ENCODE measurements around the gene SHISA5.
"Not testable (repeated sequence)": the region's sequence is repeated elsewhere in the genome, so short reads cannot be mapped to it uniquely, and the experiment has no call there.

Gene SHISA5

GRCh38 chr3:48504051-48504946 is at the start of gene SHISA5:
Gene SHISA5 (minus strand): TSS chr3:48504174. CDS start chr3:48504094, 80 bp downstream.
- Histone ChIP-seq H3K9me3 (ENCODE audit: control insufficient read depth in 1 of 2, low read length in 2 of 2) (no peaks in the 10 kb centered on the region), H3K27ac (ENCODE audit: low read length) (peak within 1 kb of the TSS; percentile 87), H3K4me1 (ENCODE audit: control insufficient read depth in 1 of 2, insufficient read depth in 2 of 2, low read length in 2 of 2) (peaks cover 0 to 19% of the 10 kb centered on the region in 2 donors), H3K36me3 (ENCODE audit: control insufficient read depth in 1 of 2, insufficient read depth in 2 of 2, low read length in 2 of 2) (peaks cover 0 to 4% of the 10 kb centered on the region in 2 donors), H3K4me3 (ENCODE audit: low read depth in 1 of 2, low read length in 2 of 2) (peak within 1 kb of the TSS; percentile 68 to 70), H3K27me3 (ENCODE audit: low read depth, low read length) (no peaks in the 10 kb centered on the region)

- no peak overlapping the region for H3K27ac ChIP-seq (ENCODE audit: low read length)
- no peak overlapping the region for H3K4me3 ChIP-seq (ENCODE audit: low read depth in 1 of 2, low read length in 2 of 2)
- no peaks in the 10 kb centered on the region for H3K9me3 ChIP-seq (ENCODE audit: control insufficient read depth in 1 of 2, low read length in 2 of 2)
- no peaks in the 10 kb centered on the region for H3K27me3 ChIP-seq (ENCODE audit: low read depth, low read length)
- H3K36me3 ChIP-seq (ENCODE audit: control insufficient read depth in 1 of 2, insufficient read depth in 2 of 2, low read length in 2 of 2) = peaks cover 0 to 4% of the 10 kb centered on the region in 2 donors
- H3K4me1 ChIP-seq (ENCODE audit: control insufficient read depth in 1 of 2, insufficient read depth in 2 of 2, low read length in 2 of 2) = peaks cover 4 to 22% of the 10 kb centered on the region in 2 donors
Measured at GRCh38 chr3:48553361-48553760, 49.4 kb upstream of the SHISA5 start.

- no peaks in the 10 kb centered on the region for H3K9me3 ChIP-seq (ENCODE audit: control insufficient read depth in 1 of 2, low read length in 2 of 2)
- peaks cover 4 to 15% of the 10 kb centered on the region in 2 donors for H3K4me1 ChIP-seq (ENCODE audit: control insufficient read depth in 1 of 2, insufficient read depth in 2 of 2, low read length in 2 of 2)
- H3K27ac ChIP-seq (ENCODE audit: low read length) = no peak overlapping the region
- no peaks in the 10 kb centered on the region for H3K27me3 ChIP-seq (ENCODE audit: low read depth, low read length)
- no peak overlapping the region for H3K4me3 ChIP-seq (ENCODE audit: low read depth in 1 of 2, low read length in 2 of 2)
- peaks cover 0 to 4% of the 10 kb centered on the region in 2 donors for H3K36me3 ChIP-seq (ENCODE audit: control insufficient read depth in 1 of 2, insufficient read depth in 2 of 2, low read length in 2 of 2)
Measured at GRCh38 chr3:48552111-48552951, 48.4 kb upstream of the SHISA5 start.

- H3K27me3 ChIP-seq (ENCODE audit: low read depth, low read length); H3K36me3 ChIP-seq (ENCODE audit: control insufficient read depth in 1 of 2, insufficient read depth in 2 of 2, low read length in 2 of 2); H3K27ac ChIP-seq (ENCODE audit: low read length); H3K4me3 ChIP-seq (ENCODE audit: low read depth in 1 of 2, low read length in 2 of 2); H3K9me3 ChIP-seq (ENCODE audit: control insufficient read depth in 1 of 2, low read length in 2 of 2): not testable (repeated sequence)
- peaks cover 4 to 11% of the 10 kb centered on the region in 2 donors for H3K4me1 ChIP-seq (ENCODE audit: control insufficient read depth in 1 of 2, insufficient read depth in 2 of 2, low read length in 2 of 2)
Measured at GRCh38 chr3:48551651-48552050, 47.7 kb upstream of the SHISA5 start.

GRCh38 chr3:48548729-48549705 is 45.0 kb upstream of the SHISA5 start:
- Histone ChIP-seq H3K27ac (ENCODE audit: low read length) (no peak overlapping the region), H3K36me3 (ENCODE audit: control insufficient read depth in 1 of 2, insufficient read depth in 2 of 2, low read length in 2 of 2) (peaks cover 0 to 4% of the 10 kb centered on the region in 2 donors), H3K9me3 (ENCODE audit: control insufficient read depth in 1 of 2, low read length in 2 of 2) (no peaks in the 10 kb centered on the region), H3K27me3 (ENCODE audit: low read depth, low read length) (no peaks in the 10 kb centered on the region), H3K4me1 (ENCODE audit: control insufficient read depth in 1 of 2, insufficient read depth in 2 of 2, low read length in 2 of 2) (peaks cover 0 to 3% of the 10 kb centered on the region in 2 donors), H3K4me3 (ENCODE audit: low read depth in 1 of 2, low read length in 2 of 2) (no peak overlapping the region)

- H3K36me3 ChIP-seq (ENCODE audit: control insufficient read depth in 1 of 2, insufficient read depth in 2 of 2, low read length in 2 of 2) = peaks cover 0 to 7% of the 10 kb centered on the region in 2 donors
- no peaks in the 10 kb centered on the region for H3K27me3 ChIP-seq (ENCODE audit: low read depth, low read length)
- no peaks in the 10 kb centered on the region for H3K9me3 ChIP-seq (ENCODE audit: control insufficient read depth in 1 of 2, low read length in 2 of 2)
- peaks cover 0 to 3% of the 10 kb centered on the region in 2 donors for H3K4me1 ChIP-seq (ENCODE audit: control insufficient read depth in 1 of 2, insufficient read depth in 2 of 2, low read length in 2 of 2)
- no peak overlapping the region for H3K27ac ChIP-seq (ENCODE audit: low read length)
- H3K4me3 ChIP-seq (ENCODE audit: low read depth in 1 of 2, low read length in 2 of 2) = no peak overlapping the region
Measured at GRCh38 chr3:48548126-48548525, 44.2 kb upstream of the SHISA5 start.

- Histone ChIP-seq H3K27ac (ENCODE audit: low read length) (no peak overlapping the region), H3K36me3 (ENCODE audit: control insufficient read depth in 1 of 2, insufficient read depth in 2 of 2, low read length in 2 of 2) (peaks cover 0 to 11% of the 10 kb centered on the region in 2 donors), H3K4me1 (ENCODE audit: control insufficient read depth in 1 of 2, insufficient read depth in 2 of 2, low read length in 2 of 2) (peaks cover 0 to 3% of the 10 kb centered on the region in 2 donors), H3K4me3 (ENCODE audit: low read depth in 1 of 2, low read length in 2 of 2) (no peak overlapping the region), H3K27me3 (ENCODE audit: low read depth, low read length) (no peaks in the 10 kb centered on the region), H3K9me3 (ENCODE audit: control insufficient read depth in 1 of 2, low read length in 2 of 2) (no peaks in the 10 kb centered on the region)
Measured at GRCh38 chr3:48546203-48546829, 42.3 kb upstream of the SHISA5 start.

- Histone ChIP-seq H3K36me3 (ENCODE audit: control insufficient read depth in 1 of 2, insufficient read depth in 2 of 2, low read length in 2 of 2) (peaks cover 0 to 13% of the 10 kb centered on the region in 2 donors), H3K4me1 (ENCODE audit: control insufficient read depth in 1 of 2, insufficient read depth in 2 of 2, low read length in 2 of 2) (peaks cover 0 to 2% of the 10 kb centered on the region in 2 donors), H3K4me3 (ENCODE audit: low read depth in 1 of 2, low read length in 2 of 2) (no peak overlapping the region), H3K27ac (ENCODE audit: low read length) (no peak overlapping the region), H3K9me3 (ENCODE audit: control insufficient read depth in 1 of 2, low read length in 2 of 2) (no peaks in the 10 kb centered on the region), H3K27me3 (ENCODE audit: low read depth, low read length) (no peaks in the 10 kb centered on the region)
Measured at GRCh38 chr3:48544141-48544540, 40.2 kb upstream of the SHISA5 start.

- H3K4me3 ChIP-seq (ENCODE audit: low read depth in 1 of 2, low read length in 2 of 2) = no peak overlapping the region
- no peaks in the 10 kb centered on the region for H3K4me1 ChIP-seq (ENCODE audit: control insufficient read depth in 1 of 2, insufficient read depth in 2 of 2, low read length in 2 of 2)
- H3K9me3 ChIP-seq (ENCODE audit: control insufficient read depth in 1 of 2, low read length in 2 of 2) = no peaks in the 10 kb centered on the region
- H3K27ac ChIP-seq (ENCODE audit: low read length) = no peak overlapping the region
- H3K27me3 ChIP-seq (ENCODE audit: low read depth, low read length) = no peaks in the 10 kb centered on the region
- H3K36me3 ChIP-seq (ENCODE audit: control insufficient read depth in 1 of 2, insufficient read depth in 2 of 2, low read length in 2 of 2) = peaks cover 0 to 15% of the 10 kb centered on the region in 2 donors
Measured at GRCh38 chr3:48543271-48543866, 39.4 kb upstream of the SHISA5 start.

- peaks cover 25 to 44% of the 10 kb centered on the region in 2 donors for H3K36me3 ChIP-seq (ENCODE audit: control insufficient read depth in 1 of 2, insufficient read depth in 2 of 2, low read length in 2 of 2)
Measured at GRCh38 chr3:48538451-48538850, 34.5 kb upstream of the SHISA5 start.

More at GRCh38 chr3:48538451-48538850, 34.5 kb upstream of the SHISA5 start:
- no peak overlapping the region for H3K27ac ChIP-seq (ENCODE audit: low read length)
- H3K4me3 ChIP-seq (ENCODE audit: low read depth in 1 of 2, low read length in 2 of 2) = no peak overlapping the region
- H3K4me1 ChIP-seq (ENCODE audit: control insufficient read depth in 1 of 2, insufficient read depth in 2 of 2, low read length in 2 of 2) = no peaks in the 10 kb centered on the region
- no peaks in the 10 kb centered on the region for H3K9me3 ChIP-seq (ENCODE audit: control insufficient read depth in 1 of 2, low read length in 2 of 2)
- no peaks in the 10 kb centered on the region for H3K27me3 ChIP-seq (ENCODE audit: low read depth, low read length)

Measured in muscle layer of duodenum (tissue), 2 donors.